ENCODE measurements around the gene MARCO.
"Not testable (repeated sequence)": the region's sequence is repeated elsewhere in the genome, so short reads cannot be mapped to it uniquely, and the experiment has no call there.

Gene MARCO

GRCh38 chr2:118929059-118929458, 12.9 kb upstream of the MARCO start:
- no peak for DNase-seq (ENCODE audit: low read depth, low spot score)

- no peak for DNase-seq (ENCODE audit: low read depth, low spot score)
Measured at GRCh38 chr2:118932949-118933348, 9.0 kb upstream of the MARCO start.

GRCh38 chr2:118936306-118936705, 5.7 kb upstream of the MARCO start:
- DNase-seq (ENCODE audit: low read depth, low spot score): no peak

DNA sequence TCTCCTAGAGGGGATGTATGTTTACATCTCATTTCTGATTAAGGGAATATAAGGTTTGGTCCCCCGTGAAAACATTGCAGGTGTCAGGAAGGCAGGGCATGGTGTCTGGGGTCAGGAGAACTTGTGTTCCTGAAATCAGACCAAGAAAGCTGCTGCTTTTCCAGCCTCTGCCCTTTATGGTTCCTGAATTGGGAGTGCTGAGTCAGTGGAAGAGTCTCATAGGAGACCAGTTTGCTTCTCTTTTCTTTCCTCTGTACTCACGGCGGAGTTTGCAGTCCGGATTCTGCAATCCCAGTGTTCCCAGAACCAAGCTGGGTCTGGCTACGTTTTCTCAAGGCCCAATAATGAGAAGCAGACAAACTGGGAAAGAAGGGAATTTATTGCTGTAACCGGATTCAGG, 5.1 kb upstream of the MARCO start:
- no peak for DNase-seq (ENCODE audit: low read depth, low spot score)

DNA sequence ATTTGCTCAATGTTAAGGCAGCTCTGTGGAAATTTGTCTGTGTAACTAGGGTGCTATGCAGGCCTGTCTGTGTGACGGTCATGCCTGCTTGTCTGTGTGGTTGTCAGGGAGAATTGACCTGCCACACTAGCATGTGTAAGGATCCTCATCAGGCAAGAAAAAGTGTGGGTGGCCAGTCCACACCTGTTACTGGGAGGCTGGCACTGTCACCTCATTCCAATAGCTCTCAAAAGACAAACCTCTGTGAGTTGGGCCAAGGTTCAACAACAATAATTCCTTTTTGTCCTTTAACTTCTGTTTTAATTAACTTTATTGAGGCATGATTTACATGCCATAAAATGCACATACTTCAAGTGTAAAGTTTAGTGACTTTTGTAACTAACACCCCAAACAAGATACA, 4.2 kb upstream of the MARCO start:
- no peak for DNase-seq (ENCODE audit: low read depth, low spot score)

- DNase-seq (ENCODE audit: low read depth, low spot score): no peak
Measured at GRCh38 chr2:118939994-118940393, 2.0 kb upstream of the MARCO start.

GRCh38 chr2:118940486-118941120, 1.4 kb upstream of the MARCO start:
- DNase-seq (ENCODE audit: low read depth, low spot score): no peak

- DNase-seq (ENCODE audit: low read depth, low spot score): no peak
Measured at GRCh38 chr2:118943286-118943685, 1.3 kb downstream of the MARCO start.

DNA sequence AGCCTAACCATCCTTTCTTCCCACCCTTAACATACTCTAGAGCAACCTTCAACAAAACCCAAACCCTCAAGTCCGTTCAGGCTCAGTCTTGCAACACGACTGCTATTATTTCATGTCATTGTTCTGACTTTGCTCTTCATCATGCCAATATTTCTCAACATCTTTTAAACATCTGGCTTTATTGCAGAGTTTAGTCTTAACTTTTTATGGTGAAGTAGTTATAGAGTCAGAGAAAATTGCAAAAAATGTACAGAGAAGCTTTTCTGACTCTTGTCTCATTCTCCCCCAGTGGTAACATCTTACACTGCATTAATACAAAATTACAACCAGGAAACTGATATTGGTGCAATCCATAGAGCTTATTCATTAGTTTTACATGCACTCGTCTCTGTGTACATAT, 3.9 kb downstream of the MARCO start:
- DNase-seq (ENCODE audit: low read depth, low spot score): no peak

DNA sequence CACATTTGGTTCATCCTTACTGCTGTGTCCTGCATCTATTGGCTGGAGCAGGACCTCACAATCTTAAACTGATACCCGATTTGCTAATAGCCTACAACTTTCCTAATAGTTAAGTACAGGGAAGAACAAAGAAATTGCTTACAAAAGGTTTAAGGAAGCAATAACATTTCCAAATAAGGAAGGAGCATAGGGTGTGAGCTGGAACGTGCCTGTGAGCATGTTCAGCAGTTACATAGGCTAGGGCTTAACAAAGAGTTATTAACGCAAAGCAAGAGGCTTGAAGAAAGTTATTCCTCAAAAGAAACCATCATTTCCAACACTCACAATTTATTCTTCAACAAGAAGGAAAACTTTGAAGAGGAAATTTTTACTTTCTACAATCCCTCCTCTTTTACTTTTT, 6.3 kb downstream of the MARCO start:
- not testable (repeated sequence) for DNase-seq (ENCODE audit: low read depth, low spot score)

DNA sequence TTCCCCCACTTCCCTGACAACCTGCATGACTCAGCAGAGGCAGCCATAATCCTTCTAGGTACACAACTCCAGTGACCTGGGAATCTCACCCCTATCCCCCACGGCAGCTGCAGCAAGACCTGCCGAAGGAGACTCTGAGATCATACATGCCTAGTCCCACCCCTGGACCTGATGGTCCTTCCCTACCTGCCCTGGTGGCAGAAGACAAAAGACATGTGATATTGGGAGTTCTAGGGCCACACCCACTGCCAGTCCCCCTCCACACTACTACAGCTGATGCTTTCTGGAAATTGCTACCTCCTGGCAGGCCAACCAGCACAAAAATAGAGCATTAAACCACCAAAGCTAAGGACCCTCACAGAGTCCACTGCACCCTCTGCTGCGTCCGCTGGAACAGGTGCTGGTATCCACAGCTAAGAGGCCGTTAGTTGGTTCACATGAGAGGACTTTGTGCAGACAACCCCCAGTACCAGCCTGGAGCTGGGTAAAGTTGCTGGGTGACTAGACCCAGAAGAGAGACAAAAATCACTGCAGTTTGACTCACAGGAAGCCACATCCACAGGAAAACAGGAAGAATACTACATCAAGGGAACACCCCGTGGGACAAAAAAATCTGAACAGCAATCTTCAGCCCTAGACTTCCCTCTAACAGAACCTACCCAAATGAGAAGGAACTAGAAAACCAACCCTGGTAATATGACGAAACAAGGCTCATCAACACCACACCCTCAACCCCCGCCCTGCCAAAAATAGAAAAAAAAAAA, 12.5 kb downstream of the MARCO start:
- no peak for DNase-seq (ENCODE audit: low read depth, low spot score)

- DNase-seq (ENCODE audit: low read depth, low spot score): no peak
Measured at GRCh38 chr2:118965737-118966136, 23.7 kb downstream of the MARCO start.

GRCh38 chr2:118967124-118967880, 25.3 kb downstream of the MARCO start:
- DNase-seq (ENCODE audit: low read depth, low spot score): no peak

- no peak for DNase-seq (ENCODE audit: low read depth, low spot score)
Measured at GRCh38 chr2:118968042-118968441, 26.0 kb downstream of the MARCO start.

DNA sequence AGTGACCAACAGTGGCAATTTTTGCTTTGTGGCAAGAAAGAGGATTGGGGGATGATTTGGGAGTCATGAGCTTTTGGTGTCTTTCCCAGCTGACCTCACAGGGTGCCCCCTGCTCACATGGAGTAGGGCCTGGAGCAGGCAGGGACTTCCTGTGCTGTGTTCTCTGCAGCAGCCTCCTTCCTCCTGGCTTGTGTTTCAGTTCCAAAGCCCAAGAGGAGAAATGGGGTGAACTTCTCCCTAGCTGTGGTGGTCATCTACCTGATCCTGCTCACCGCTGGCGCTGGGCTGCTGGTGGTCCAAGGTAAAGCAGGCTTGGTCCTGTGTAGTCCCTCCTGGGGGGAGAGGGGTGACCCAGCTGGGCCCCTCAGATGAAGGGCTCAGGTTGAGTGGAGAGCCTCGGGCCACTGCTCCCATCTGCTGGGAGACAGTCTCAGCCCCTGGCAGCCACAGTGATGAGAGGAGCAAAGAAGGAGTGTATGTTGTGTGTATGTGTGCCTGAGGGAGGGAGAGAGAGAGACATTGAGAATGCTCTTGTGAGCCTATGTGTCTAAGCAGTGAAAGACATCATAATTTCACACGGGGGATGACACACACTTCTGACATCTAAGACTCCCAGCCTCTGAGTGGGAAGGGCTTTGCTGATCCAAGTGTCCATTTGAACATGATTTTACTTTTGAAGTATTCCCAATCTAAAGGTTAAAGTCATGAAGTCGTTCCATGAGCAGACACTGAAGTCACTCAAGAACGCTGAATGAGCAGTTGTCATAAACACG, 27.2 kb downstream of the MARCO start:
- DNase-seq (ENCODE audit: low read depth, low spot score): no peak

- DNase-seq (ENCODE audit: low read depth, low spot score): no peak
Measured at GRCh38 chr2:118969734-118970395, 27.9 kb downstream of the MARCO start.

GRCh38 chr2:118970396-118971135, 28.6 kb downstream of the MARCO start:
- no peak for DNase-seq (ENCODE audit: low read depth, low spot score)

DNA sequence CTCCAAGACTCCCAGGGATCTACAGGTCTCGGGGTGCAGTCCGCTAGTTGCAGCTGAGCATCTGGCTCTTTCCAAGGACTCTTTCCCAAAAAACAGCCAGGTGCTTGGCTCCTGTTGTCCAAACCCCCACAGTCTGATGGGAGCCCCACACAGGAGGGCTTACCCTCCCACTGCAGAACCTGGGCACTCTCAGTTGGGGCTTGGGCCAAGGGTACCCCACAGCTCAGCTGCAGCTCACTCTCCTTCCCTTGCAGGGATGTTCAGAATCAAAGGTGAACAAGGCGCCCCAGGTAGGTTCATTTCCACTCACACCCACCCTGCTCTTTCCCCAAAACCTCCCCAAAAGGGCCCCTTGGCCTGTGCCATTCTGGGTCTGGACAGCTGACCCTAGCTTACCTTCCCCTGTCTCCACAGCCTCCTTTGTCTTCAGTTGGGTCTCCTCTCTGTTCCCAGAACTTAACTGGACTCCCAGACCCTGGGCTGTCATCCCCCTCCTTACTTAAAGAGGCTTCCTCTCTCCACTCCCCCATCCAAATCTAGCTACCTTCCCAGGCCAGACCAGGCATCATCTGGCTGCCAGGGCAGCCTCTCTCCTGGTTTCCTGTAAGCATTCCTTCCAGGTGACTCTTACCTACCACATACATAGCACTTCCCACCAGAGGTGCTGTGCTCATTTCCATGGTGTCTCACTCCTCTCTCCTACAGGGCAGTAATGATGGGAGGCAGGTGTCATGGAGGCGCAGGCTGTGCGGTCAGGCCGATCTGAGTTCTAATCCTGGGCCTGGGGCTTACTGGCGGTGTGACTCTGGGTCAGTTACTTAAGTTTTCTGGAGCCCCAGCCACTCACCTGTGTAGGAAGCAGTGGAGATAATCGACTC, 29.5 kb downstream of the MARCO start:
- no peak for DNase-seq (ENCODE audit: low read depth, low spot score)

DNA sequence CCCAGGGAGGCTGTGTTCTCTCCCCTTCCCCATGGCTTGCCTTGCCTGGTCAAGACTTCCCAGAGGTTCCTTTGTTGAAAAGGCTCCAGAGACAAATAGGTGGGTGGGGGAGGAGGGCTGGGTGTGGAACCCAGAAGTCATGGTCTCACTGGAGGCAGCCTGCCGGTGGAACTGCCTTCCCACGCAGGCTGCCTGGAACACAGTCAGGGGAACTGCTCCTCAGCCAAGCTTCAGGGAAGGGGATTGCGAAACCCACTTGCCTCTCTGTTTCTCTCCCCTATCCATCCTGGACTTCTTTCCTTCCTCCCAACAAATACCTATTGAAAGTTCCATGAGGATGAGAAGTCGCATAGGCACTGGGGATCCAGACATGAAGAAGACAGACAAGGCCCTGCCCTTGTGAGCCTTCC, 31.6 kb downstream of the MARCO start:
- no peak for DNase-seq (ENCODE audit: low read depth, low spot score)
